ENCODE data around the gene MSANTD1.

MSANTD1 gene

DNA sequence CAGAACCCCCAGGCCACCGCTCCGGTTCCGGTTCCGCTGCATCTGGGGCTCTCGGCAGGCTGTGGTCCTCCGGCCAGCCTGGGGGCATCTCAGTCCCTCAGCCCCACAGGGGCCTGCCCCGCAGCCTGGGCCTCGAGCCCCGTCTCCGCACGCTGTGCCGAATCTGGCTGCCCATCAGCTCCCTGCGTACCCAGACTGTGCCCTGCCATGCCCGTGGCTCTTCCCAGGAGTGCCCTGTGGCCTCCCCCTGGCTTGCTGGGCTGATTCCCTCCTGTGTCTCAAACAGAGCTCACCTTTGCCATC, 830 bp upstream of the MSANTD1 start:
- DNase-seq (ENCODE audit: low spot score): no peak

GRCh38 chr4:3249711-3250437, 915 bp downstream of the MSANTD1 start:
- no peak for DNase-seq (ENCODE audit: low spot score)

- DNase-seq (ENCODE audit: low spot score): no peak
Measured at GRCh38 chr4:3250438-3250955, 1.5 kb downstream of the MSANTD1 start.

DNA sequence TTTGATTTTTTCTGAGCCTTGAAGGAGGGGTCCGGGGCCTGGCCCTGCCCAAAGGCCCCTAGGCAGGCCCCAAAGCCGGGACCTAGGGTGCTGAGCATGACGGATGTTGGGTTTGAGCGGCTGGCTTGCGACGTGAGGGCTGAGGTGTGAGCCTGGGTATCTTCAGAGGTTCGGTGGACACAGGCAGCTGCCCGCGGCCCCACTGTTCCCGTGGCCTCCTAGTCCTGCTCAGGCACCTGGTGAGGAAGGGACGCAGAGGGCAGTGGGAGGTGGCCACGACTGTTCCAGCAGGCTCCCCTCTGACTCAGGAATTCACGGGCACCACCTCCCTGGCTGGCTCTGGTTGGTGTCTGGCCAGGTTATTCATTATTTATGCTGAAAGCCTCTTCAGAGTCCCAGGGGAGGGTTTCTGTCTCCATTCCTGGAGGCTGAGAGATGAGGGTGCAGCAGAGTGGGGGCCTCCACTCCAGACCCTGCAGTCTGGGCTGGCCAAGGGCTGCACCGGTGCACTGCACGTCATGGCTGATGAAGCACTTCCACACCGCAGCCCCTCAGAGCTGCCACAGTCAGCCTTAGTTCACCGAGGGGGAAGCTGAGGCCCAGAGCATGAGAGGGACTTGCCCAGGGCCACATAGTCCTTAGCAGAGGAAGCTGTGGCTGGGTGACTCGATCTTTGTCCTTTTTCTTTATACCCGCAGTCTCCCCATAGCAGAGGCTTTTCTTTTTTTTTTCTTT, 2.2 kb downstream of the MSANTD1 start:
- DNase-seq (ENCODE audit: low spot score): no peak

DNA sequence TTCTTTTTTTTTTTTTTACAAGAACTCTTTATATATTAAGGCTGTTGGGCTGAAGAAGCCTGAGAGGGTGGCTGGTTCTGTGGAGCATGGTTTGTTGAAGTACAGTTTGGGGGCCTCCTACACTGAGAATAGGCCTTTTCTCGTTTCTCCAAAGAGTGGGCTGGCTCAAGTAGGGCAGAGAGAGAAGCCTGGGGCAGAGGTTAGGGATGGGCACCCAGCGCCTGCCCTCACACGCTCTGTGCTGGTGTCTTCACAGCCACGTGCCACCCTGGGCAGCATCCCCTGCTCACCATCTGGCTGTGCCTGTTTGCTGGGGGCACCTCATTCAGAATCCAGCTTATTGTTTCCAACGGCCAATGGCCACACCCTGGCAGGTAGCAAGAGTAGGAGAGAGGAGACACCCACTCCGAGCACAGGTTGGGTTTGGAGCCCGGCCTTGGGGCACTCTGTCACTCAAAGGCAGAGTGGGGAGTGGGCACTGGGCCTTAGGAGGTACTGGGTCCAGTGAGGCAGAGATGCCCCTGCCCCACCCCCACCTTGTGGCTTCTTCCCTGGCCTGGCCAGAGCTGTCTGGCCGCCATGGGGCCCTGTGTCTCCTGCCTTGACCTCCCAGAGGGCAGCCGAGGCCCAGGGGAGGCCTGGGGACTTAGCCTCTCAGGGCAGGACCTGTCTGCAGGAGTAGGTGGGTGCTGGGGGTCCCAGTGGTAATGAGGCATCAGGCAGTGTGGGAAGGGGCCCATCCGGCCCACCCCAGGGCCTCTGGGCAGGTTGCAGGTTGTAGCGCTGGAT, 2.9 kb downstream of the MSANTD1 start:
- DNase-seq (ENCODE audit: low spot score): no peak

- DNase-seq (ENCODE audit: low spot score): no peak
Measured at GRCh38 chr4:3252480-3252828, 3.5 kb downstream of the MSANTD1 start.

DNA sequence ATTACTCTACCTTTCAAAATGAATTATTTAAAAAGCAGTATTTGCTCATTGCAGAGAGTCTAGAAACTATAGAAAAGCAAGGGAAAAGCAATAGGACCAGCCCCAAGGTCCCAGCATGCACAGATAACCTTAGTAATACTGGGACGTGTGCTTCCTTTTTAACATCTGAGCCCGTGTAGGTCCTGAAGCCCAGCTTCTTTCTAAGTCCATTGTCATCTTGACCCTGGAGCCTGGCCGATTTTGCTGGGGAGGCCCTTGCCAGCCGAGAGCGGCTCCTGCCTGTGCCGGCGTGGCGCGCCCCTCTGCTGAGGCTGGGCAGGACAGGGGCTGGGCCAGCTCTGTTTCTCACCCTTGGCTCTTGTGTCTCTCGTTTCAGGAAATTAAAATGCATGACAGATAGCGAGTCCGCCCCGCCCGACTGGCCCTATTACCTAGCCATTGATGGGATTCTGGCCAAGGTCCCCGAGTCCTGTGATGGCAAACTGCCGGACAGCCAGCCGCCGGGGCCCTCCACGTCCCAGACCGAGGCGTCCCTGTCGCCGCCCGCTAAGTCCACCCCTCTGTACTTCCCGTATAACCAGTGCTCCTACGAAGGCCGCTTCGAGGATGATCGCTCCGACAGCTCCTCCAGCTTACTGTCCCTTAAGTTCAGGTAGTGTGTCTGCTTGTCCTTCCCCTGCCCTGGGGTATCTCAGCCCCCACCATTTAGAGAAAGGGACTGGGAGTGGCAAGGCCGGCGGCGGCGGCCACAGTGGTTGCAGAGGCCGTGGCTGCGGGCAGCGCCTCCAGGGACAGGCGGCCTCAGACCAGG, 4.1 kb downstream of the MSANTD1 start:
- no peak for DNase-seq (ENCODE audit: low spot score)

GRCh38 chr4:3253808-3254207, 4.8 kb downstream of the MSANTD1 start:
- DNase-seq (ENCODE audit: low spot score): no peak

DNA sequence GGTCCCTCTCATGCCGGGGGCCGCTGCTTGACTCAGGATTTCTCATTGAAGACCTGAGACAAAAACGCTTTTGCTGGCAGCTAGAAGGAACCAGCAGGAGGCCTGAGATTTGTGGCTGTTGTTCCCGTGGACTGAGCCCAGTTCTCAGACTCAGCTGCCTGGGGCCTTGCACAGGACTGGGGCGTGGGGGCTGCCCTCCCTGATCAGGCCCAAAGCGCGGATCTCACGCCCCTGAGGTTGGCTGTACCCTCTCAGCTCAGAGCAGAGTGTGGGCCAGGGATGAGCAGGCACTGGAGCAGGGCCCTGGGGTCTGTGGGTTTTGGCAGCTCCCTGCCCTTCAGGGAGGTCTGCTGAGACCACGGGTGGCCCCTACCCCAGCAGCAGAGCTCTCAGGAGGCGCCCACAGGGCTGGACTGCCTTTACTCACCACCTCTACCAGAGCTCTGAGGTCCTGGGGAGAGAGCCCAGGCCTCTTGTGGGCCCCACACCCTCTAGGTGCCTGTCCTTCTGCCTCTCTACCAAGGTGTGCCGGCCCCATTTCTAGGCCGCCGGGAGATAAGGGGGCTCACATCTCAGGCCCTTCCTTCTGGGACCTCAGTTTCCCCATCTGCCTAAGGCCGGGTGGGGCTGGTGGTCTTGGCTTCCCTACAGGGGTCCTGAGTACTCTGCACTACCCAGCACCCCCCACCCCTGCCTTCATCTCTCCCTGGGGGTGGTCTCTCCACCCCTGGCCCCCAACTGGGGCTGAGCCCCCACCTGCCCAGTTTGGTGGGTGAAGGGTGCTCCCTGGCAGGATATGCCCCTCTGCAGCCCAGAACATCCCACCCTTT, 5.6 kb downstream of the MSANTD1 start:
- DNase-seq (ENCODE audit: low spot score): no peak

GRCh38 chr4:3255611-3256186, 6.7 kb downstream of the MSANTD1 start:
- no peak for DNase-seq (ENCODE audit: low spot score)

DNA sequence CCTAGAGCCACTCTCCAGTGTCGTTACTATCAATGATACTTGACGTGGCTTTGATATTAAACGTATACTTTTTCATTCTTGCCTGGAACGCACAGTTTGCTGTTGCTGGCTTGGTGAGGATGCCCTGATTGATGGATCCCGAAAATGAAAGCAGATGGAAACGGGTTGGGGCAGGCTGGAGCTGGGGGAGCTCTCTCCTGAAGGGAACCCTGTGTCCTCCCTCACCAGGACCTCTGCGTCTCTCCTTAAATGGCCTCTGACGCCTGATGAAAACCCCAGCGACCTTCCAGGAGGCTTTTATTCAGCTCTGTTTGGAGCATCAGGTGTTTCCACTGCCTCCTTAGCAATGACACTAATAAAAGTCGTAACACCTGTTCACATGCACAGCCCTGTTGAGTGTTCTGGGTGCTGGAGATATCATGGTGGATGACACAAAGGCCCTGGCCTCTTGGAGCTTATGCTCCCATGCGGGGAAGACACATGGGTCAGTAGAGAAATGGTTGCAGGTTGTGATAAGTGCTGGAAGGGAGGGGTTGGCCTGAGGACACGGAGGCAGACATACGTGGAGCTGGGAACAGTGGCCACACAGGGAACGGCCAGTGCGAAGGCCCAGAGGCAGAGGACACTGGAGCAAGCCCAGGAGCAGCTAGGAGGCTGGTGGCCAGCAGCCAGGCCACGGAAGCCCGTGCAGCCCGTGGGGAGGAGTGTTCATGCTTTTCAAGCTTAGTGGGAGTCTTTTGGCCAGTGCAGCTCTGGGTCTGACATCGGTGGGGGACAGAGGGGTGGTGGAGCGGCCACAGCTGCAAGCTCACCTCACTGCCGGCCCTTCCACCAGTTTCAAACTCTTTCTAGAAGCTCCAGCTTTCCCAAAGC, 7.5 kb downstream of the MSANTD1 start:
- no peak for DNase-seq (ENCODE audit: low spot score)

DNA sequence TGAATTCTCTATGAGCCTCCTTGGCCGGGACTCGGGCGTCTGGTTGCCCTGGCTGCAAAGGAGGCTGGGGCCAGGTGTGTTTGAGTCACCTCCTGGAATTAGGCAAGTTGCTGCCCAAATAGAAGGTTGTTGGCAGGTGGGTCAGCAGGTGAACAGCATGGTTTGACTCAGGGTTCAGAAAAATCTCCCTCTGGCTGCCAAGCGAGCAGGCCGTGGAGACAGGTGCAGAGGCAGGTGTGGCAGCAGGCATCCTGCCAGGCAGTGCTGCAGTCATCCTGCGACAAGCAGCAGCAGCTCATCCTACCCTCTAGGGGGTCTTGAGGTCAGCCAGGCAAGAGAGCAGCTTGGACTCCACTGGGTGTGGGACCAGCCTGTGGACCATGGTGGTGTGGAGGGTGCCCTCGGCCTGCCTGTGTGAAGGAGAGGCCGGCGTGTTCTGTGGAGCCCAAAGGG, 8.2 kb downstream of the MSANTD1 start:
- DNase-seq (ENCODE audit: low spot score): peak; percentile 66

- DNase-seq (ENCODE audit: low spot score): peak; percentile 73
Measured at GRCh38 chr4:3257556-3258482, 8.9 kb downstream of the MSANTD1 start.

- DNase-seq (ENCODE audit: low spot score): no peak
Measured at GRCh38 chr4:3261411-3262207, 12.7 kb downstream of the MSANTD1 start.

DNA sequence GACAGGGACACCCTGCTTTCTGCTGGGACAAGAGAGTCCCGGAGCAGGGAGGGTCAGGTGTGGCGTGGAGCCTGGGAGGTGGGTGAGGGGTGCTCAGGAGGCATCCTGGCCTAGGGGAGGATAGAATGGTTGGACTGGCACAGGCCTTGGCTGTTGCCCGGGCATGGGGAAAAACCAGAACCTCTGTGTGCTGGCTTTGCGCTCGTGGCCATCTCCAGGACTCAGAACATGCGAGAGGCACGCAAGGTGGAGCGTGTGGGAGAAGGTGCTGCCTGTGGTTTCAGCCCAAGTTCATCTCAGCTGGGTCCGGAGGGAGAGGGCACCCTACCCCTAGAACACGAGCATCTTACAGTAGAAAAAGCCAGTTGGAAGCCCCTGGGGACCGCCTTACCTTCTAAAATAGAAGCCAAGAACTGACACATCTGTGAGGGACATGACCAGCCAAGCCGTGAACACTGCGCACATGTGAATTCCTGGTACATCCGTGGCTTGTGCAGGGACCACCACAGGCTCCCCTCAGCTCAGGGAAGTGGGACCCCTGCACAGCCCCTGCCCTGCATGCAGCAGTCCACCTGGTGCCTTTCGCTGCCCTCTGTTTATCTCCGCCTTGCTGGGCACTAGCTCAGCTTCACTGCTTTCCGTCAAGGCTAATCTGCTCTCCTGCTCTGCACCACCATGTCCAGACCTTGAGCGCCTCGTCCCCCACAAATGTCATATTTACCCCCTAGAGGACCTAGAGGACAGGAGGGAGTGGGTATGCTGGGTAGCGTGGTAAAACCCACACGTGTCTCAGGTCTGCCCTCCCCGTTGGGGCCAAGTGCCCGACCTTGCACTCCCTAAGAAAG, 13.5 kb downstream of the MSANTD1 start:
- no peak for DNase-seq (ENCODE audit: low spot score)

DNA sequence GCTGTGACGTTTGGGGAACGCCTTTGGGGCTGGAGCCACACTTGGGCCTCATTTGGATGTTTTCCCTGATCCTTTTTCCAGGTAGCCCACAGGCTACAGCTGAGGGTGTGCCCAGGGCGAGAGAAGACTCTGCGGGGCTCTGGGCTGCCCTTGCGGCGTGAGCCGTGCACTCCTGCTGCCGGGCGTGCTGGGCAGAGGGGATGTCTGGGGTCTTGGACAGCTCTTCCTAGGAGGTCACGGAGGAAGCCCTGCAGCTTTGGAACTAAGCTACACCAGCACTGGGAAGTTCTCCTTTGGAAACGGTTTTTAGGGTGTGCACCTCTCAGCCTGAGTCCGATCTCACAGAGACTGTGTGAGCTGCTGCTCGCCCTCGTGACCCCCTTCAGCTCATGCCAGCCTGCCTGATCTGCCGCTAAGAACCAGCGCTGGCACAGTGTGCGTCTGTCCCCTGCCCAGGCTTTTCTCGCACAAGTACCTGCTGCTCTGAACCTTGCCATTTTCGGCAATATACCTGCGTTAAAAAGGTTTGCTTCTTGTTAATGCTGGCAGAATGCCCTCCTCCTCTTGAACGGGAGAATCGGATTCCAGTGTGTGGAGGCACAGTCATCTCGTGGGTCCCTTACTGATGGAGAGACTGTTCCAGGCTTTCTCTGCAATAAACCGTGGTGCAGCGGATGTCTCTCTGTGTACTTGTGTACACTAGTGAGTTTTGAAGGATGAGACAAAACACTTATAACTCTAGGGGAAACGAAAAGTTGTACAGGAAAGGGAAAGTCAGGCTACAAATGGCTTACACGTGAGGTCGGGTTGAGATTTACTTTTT, 14.3 kb downstream of the MSANTD1 start:
- no peak for DNase-seq (ENCODE audit: low spot score)

All from NAMALWA (cell line).